ENCODE results near the gene CST2.

- TF ChIP-seq, protein P1, sequence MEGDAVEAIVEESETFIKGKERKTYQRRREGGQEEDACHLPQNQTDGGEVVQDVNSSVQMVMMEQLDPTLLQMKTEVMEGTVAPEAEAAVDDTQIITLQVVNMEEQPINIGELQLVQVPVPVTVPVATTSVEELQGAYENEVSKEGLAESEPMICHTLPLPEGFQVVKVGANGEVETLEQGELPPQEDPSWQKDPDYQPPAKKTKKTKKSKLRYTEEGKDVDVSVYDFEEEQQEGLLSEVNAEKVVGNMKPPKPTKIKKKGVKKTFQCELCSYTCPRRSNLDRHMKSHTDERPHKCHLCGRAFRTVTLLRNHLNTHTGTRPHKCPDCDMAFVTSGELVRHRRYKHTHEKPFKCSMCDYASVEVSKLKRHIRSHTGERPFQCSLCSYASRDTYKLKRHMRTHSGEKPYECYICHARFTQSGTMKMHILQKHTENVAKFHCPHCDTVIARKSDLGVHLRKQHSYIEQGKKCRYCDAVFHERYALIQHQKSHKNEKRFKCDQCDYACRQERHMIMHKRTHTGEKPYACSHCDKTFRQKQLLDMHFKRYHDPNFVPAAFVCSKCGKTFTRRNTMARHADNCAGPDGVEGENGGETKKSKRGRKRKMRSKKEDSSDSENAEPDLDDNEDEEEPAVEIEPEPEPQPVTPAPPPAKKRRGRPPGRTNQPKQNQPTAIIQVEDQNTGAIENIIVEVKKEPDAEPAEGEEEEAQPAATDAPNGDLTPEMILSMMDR (IDR thresholded peaks at IDR 0.05) = no peak
- no peak for TF ChIP-seq POLR2A (IDR thresholded peaks at IDR 0.05)
These were observed 2.8 kb downstream of the CST2 start for GRCh38 chr20:23823621-23824324.
